Kidney (tissue), 14 donors: ENCODE data around the gene DDX6. TPM values are rescaled to one million over a fixed set of nuclear protein-coding genes. Genes with fewer than 3 reads are reported as not detected.

ENCODE experiments used
- DNase-seq, 5 donors: peaks; one replicate each; pipeline ENCODE4 v3.0.0-alpha.2; 2013 to 2020
- FAIRE-seq: peaks from 2 replicates; lab custom pipeline; 2012; peaks lifted over from hg19 to GRCh38; lab: Jason Lieb, UNC
- H3K27ac ChIP-seq, 2 donors: one replicate each; pipeline ENCODE4 v1.7.0; 2013; ENCODE audit warnings: low read depth in 2 of 2, low read length in 2 of 2, inconsistent platforms in 1 of 2
- H3K27me3 ChIP-seq: one replicate; pipeline ENCODE4 v1.7.1; 2013; ENCODE audit warnings: low read length, inconsistent platforms; ENCODE audit not compliant: control insufficient read depth, insufficient read depth
- H3K36me3 ChIP-seq, 3 donors: one replicate each; pipeline versions ENCODE4 v1.7.0 to v1.7.1; 2013; ENCODE audit warnings: low read length in 3 of 3, control low read depth in 1 of 3, inconsistent platforms in 1 of 3; ENCODE audit not compliant: insufficient read depth in 3 of 3, control insufficient read depth in 2 of 3
- H3K4me1 ChIP-seq, 3 donors: one replicate each; pipeline versions ENCODE4 v1.7.0 to v1.7.1; 2013; ENCODE audit warnings: low read length in 3 of 3, inconsistent platforms in 1 of 3, low read depth in 1 of 3; ENCODE audit not compliant: control insufficient read depth in 2 of 3, insufficient read depth in 2 of 3
- H3K4me3 ChIP-seq, 3 donors: one replicate each; pipeline versions ENCODE4 v1.7.0 to v1.8.1; 2013; ENCODE audit warnings: low read length in 3 of 3, control low read depth in 1 of 3, inconsistent platforms in 1 of 3
- H3K9ac ChIP-seq, 3 donors: one replicate each; pipeline versions ENCODE4 v1.7.0 to v1.7.1; 2013; ENCODE audit warnings: low read length in 3 of 3, control low read depth in 1 of 3, inconsistent platforms in 1 of 3
- H3K9me3 ChIP-seq, 3 donors: one replicate each; pipeline versions ENCODE4 v1.7.0 to v1.7.1; 2013; ENCODE audit warnings: low read length in 3 of 3, control low read depth in 1 of 3, inconsistent platforms in 1 of 3; ENCODE audit not compliant: control insufficient read depth in 2 of 3, insufficient read depth in 1 of 3
- intact Hi-C: fragments of 100-400 bp; cut with DNase I; formaldehyde crosslinking; loops from one replicate; pipeline ENCODE4 v1.11.1; 2022
- polyA plus RNA-seq: library from polyadenylated mRNA; stranded (reverse); fragments of 350-450 nt; fragmentation: Illumina TruSeq; extraction: RNeasy Lipid Tissue Mini Kit (QIAGEN cat#74804); gene quantifications from one replicate; pipeline ENCODE4 v1.2.3, GENCODE V29; 2014; ENCODE audit warnings: low read depth, low replicate concordance; ENCODE audit not compliant: insufficient read depth
- total RNA-seq: library from RNA; stranded (reverse); fragmentation: NEBNext Ultra II Directional; extraction: Animal tissue kit (Norgen Biotek cat#: 25700); gene quantifications from one replicate; pipeline ENCODE4 v1.2.1, GENCODE V29; 2021
- TF ChIP-seq, protein P1 (sequence below): IDR thresholded peaks from 3 replicates; pipeline ENCODE4 v1.5.1; 2012; ENCODE audit warnings: mild to moderate bottlenecking, moderate library complexity, borderline replicate concordance; ENCODE audit not compliant: insufficient read depth; ENCODE audit errors: extremely low read depth
- donor health status: control.
- donor health status: control.
- donor health status: control.
- donor health status: control.
- donor health status: control.
- donor health status: DM: yes; HTN: yes; CAD: no.
- donor health status: Normal renal cell carcinoma (clear cell type).

The DDX6 gene
- total and polyA plus RNA-seq, 2 donors from 2014 or later, result 22.5 to 121 TPM

DNA sequence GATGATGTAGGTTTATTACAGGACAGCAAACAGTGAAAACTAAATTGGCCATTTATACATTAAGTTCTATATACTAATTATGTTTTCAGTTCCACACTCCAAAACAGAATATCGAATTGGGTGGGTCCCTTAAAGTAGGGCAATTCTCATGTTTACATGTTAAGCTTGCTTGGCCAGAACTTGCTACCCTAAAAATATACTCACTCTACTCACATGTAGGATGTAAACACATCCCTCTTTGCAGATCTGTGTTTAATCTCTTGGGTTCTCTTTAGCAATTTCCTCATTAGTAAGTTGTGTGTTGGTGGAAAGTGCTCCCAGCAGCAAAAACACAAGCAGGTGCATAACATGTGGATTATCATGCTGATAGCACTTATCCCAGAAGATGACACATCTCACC, 22.6 kb upstream of the DDX6 start:
- Histone ChIP-seq H3K27me3 (no peaks in the 10 kb centered on the region), H3K36me3 (no peaks in the 10 kb centered on the region), H3K27ac (no peak overlapping the region), H3K4me1 (no peaks in the 10 kb centered on the region), H3K9me3 (no peaks in the 10 kb centered on the region), H3K9ac (no peak overlapping the region), H3K4me3 (no peak overlapping the region)
- DNase-seq (no peak), FAIRE-seq (no peak)
- intact Hi-C loops, result no loop called here
- TF ChIP-seq, protein P1, sequence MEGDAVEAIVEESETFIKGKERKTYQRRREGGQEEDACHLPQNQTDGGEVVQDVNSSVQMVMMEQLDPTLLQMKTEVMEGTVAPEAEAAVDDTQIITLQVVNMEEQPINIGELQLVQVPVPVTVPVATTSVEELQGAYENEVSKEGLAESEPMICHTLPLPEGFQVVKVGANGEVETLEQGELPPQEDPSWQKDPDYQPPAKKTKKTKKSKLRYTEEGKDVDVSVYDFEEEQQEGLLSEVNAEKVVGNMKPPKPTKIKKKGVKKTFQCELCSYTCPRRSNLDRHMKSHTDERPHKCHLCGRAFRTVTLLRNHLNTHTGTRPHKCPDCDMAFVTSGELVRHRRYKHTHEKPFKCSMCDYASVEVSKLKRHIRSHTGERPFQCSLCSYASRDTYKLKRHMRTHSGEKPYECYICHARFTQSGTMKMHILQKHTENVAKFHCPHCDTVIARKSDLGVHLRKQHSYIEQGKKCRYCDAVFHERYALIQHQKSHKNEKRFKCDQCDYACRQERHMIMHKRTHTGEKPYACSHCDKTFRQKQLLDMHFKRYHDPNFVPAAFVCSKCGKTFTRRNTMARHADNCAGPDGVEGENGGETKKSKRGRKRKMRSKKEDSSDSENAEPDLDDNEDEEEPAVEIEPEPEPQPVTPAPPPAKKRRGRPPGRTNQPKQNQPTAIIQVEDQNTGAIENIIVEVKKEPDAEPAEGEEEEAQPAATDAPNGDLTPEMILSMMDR, result no peak

- Histone ChIP-seq H3K27ac (no peak overlapping the region), H3K36me3 (no peaks in the 10 kb centered on the region), H3K4me1 (no peaks in the 10 kb centered on the region), H3K4me3 (no peak overlapping the region), H3K9me3 (no peaks in the 10 kb centered on the region), H3K9ac (no peak overlapping the region), H3K27me3 (no peaks in the 10 kb centered on the region)
- intact Hi-C loops, result no loop called here
- TF ChIP-seq, protein P1, result no peak
- FAIRE-seq (no peak), DNase-seq (no peak)
Measured at GRCh38 chr11:118812485-118812884, 21.5 kb upstream of the DDX6 start.

GRCh38 chr11:118807800-118808778, 17.1 kb upstream of the DDX6 start:
- intact Hi-C loops, result no loop called here
- no peak overlapping the region for H3K9ac ChIP-seq
- H3K9me3 ChIP-seq, result no peaks in the 10 kb centered on the region
- H3K4me1 ChIP-seq, result no peaks in the 10 kb centered on the region
- H3K36me3 ChIP-seq, result no peaks in the 10 kb centered on the region
- H3K4me3 ChIP-seq, result no peak overlapping the region
- no peak for DNase-seq
- H3K27ac ChIP-seq, result no peak overlapping the region
- no peaks in the 10 kb centered on the region for H3K27me3 ChIP-seq
- no peak for FAIRE-seq
- TF ChIP-seq, protein P1, result no peak
